ENCODE results near the gene LYPD3.

LYPD3 gene

DNA sequence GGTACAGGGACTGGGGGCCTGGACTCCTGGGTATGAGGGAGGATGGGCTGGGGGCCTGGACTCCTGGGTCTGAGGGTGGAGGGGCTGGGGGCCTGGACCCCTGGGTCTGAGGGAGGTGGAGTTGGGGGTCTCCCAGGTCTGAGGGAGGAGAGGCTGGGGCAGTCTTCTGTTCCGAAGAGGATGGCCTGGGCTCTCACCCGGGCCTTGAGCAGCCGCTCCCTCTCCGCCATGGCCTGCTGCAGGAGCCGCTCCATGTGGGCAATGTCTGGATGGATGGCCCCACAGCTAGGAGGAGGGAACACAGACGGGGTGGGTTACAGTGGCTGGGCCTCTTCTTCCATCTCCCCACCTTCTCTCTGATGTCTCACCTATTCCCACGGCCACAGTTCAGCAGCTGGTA is 21.0 kb upstream of the LYPD3 start:
- H3K27ac ChIP-seq = no peak overlapping the region
- H3K4me3 ChIP-seq = no peak overlapping the region
- TF ChIP-seq, protein P1, sequence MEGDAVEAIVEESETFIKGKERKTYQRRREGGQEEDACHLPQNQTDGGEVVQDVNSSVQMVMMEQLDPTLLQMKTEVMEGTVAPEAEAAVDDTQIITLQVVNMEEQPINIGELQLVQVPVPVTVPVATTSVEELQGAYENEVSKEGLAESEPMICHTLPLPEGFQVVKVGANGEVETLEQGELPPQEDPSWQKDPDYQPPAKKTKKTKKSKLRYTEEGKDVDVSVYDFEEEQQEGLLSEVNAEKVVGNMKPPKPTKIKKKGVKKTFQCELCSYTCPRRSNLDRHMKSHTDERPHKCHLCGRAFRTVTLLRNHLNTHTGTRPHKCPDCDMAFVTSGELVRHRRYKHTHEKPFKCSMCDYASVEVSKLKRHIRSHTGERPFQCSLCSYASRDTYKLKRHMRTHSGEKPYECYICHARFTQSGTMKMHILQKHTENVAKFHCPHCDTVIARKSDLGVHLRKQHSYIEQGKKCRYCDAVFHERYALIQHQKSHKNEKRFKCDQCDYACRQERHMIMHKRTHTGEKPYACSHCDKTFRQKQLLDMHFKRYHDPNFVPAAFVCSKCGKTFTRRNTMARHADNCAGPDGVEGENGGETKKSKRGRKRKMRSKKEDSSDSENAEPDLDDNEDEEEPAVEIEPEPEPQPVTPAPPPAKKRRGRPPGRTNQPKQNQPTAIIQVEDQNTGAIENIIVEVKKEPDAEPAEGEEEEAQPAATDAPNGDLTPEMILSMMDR (IDR thresholded peaks at IDR 0.05) = no peak
- no peak for DNase-seq (ENCODE audit: low spot score)

DNA sequence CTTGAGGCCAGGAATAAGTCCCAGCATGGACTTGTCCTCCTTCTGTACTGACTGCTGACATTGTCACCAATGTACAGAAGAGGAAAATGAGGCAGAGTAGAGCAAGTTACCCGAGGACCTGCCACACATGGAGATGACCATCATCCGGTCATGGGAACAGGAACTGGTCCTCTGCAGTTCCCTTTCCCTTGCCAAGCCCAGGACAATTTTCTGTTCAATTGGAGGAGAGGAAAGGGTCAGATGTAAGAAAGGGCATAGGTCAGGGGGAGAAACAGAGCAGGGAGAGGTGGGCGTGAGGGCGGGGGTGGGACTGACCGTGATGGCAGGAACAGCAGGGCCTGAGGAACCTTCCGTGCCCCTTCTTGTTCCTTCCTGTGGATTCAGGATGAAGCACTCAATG is 20.5 kb upstream of the LYPD3 start:
- TF ChIP-seq, protein P1 (IDR thresholded peaks at IDR 0.05) = no peak
- H3K4me3 ChIP-seq = no peak overlapping the region
- DNase-seq (ENCODE audit: low spot score) = no peak
- H3K27ac ChIP-seq = no peak overlapping the region

DNA sequence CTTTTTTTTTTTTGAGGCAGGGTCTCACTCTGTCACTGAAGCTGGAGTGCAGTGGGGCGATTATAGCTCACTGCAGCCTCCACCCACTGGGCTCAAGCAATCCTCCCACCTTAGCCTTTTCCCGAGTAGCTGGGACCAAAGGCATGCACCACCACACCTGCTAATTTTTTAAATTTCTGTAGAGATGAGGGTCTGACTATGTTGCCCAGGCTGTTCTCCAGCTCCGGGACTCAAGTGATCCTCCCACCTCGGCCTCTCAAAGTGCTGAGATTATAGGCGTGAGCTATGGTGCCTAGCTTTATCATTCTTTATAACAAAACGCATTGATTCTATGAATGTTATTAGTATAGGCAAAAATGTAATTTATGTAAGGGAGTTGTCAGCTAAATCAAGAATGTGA is 17.9 kb upstream of the LYPD3 start:
- H3K4me3 ChIP-seq = no peak overlapping the region
- TF ChIP-seq, protein P1 (IDR thresholded peaks at IDR 0.05) = no peak
- no peak for DNase-seq (ENCODE audit: low spot score)
- H3K27ac ChIP-seq = no peak overlapping the region

DNA sequence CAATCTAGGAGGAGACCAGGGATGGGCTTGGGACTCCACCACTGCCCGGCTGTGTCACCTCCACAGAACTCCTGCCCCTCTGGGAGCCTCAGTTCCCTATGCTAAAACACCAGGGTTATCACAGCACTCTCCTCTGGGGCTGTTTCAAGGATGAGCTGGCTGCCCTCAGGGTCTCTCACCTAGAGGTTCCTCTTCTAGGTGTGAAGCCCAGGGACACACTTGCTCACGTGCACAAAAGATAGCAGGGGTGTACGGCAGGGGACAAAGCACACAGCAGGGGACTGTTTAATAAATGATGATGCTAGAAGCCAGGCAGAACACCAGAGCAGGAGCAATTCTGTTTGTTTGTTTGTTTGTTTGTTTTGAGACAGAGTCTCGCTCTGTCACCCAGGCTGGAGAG is 16.8 kb upstream of the LYPD3 start:
- TF ChIP-seq, protein P1 (IDR thresholded peaks at IDR 0.05) = no peak
- no peak for DNase-seq (ENCODE audit: low spot score)
- no peak overlapping the region for H3K4me3 ChIP-seq
- H3K27ac ChIP-seq = no peak overlapping the region

DNA sequence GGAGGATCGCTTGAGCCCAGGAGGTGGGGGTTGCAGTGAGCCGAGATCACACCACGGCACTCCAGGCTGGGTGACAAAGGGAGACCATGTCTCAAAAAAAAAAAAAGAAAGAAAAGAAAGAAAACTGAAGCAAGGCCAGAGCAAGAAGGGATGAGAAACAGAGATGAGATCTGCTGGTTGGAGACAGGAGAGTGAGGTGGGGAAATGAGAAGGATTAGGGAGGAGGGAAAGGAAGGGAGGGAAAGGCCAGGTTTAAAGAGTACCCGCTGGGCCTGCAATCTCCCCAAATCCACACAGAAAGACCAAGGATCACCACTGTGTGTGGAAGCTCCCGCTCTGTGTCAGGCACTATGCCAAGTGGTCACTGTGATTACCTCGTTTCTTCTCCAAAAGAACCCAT is 16.3 kb upstream of the LYPD3 start:
- no peak for DNase-seq (ENCODE audit: low spot score)
- TF ChIP-seq, protein P1 (IDR thresholded peaks at IDR 0.05) = no peak
- H3K27ac ChIP-seq = no peak overlapping the region
- no peak overlapping the region for H3K4me3 ChIP-seq

DNA sequence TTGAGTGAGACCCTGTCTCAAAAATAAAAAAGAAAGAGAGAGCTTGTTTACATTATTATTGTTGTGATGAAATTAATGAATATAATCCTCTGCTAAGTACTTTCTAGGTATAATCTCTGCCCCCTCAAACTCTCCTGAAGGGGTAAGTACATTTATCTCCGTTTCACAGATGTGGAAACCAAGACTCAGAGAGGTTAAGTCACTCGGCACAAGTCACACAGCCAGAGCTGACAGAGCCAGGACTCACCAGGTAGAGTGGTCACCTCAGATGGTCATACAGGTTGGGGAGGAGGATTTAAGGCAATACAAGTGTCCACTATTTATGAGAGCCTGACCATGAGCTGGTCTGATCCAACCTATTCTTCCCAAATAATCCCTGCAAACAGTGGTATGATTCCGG is 15.2 kb upstream of the LYPD3 start:
- Histone ChIP-seq H3K4me3 (no peak overlapping the region), H3K27ac (no peak overlapping the region)
- TF ChIP-seq, protein P1 (IDR thresholded peaks at IDR 0.05) = no peak
- no peak for DNase-seq (ENCODE audit: low spot score)

DNA sequence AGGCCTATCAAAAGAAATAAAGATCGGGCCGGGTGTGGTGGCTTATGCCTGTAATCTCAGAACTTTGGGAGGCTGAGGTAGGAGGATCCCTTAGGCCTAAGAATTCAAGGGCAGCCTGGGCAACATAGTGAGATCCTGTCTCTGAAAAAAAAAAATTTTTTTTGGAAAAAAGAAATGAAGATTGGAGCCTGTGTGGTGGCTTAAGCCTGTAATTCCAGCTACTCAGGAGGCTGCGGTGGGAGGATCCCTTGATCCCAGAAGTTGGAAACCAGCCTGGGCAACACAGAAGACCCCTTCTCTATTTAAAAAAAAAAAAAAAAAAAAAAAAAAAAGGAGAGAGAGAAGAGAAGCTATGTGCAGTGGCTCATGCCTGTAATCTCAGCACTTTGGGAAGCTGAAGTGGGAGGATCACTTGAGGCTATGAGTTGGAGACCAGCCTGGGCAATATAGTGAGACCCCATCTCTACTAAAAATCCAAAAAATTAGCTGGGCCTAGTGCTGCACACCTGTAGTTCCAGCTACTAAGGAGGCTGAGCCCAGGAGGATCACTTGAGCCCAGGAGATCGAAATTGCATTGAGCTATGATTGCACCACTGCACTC is 14.7 kb upstream of the LYPD3 start:
- DNase-seq (ENCODE audit: low spot score) = no peak
- no peak overlapping the region for H3K4me3 ChIP-seq
- TF ChIP-seq, protein P1 (IDR thresholded peaks at IDR 0.05) = no peak
- no peak overlapping the region for H3K27ac ChIP-seq

All from coronary artery (tissue), 2 donors.